ENCODE measurements around the gene UGT1A6. TPM values are rescaled to one million over a fixed set of nuclear protein-coding genes. Genes with fewer than 3 reads are reported as not detected.

The UGT1A6 gene
- total RNA-seq, 1 donor from 2014 or later: not detected

GRCh38 chr2:233811087-233811486 is 118.4 kb downstream of the UGT1A6 start:
- H3K4me3 Mint-ChIP-seq (ENCODE audit: low read depth): no peak overlapping the region
- no peak overlapping the region for H3K27ac Mint-ChIP-seq
- H3K9me3 Mint-ChIP-seq (ENCODE audit: low read depth): no peaks in the 10 kb centered on the region
- no peaks in the 10 kb centered on the region for H3K4me1 Mint-ChIP-seq (ENCODE audit: low read depth)
- no peak for TF ChIP-seq CTCF (IDR thresholded peaks at IDR 0.05; ENCODE audit: unreplicated experiment)
- no peak for DNase-seq (ENCODE audit: low spot score, unreplicated experiment)
- H3K36me3 Mint-ChIP-seq (ENCODE audit: insufficient read depth): no peaks in the 10 kb centered on the region
- peaks cover 4% of the 10 kb centered on the region for H3K27me3 Mint-ChIP-seq

GRCh38 chr2:233811732-233812131 is 119.0 kb downstream of the UGT1A6 start:
- no peak for TF ChIP-seq CTCF (IDR thresholded peaks at IDR 0.05; ENCODE audit: unreplicated experiment)
- H3K27ac Mint-ChIP-seq: no peak overlapping the region
- no peak for DNase-seq (ENCODE audit: low spot score, unreplicated experiment)
- H3K27me3 Mint-ChIP-seq: peaks cover 4% of the 10 kb centered on the region
- no peak overlapping the region for H3K4me3 Mint-ChIP-seq (ENCODE audit: low read depth)
- H3K36me3 Mint-ChIP-seq (ENCODE audit: insufficient read depth): no peaks in the 10 kb centered on the region
- H3K4me1 Mint-ChIP-seq (ENCODE audit: low read depth): no peaks in the 10 kb centered on the region
- H3K9me3 Mint-ChIP-seq (ENCODE audit: low read depth): no peaks in the 10 kb centered on the region

GRCh38 chr2:233813236-233814055 is 120.8 kb downstream of the UGT1A6 start:
- no peak for TF ChIP-seq CTCF (IDR thresholded peaks at IDR 0.05; ENCODE audit: unreplicated experiment)
- Mint-ChIP-seq H3K4me3 (ENCODE audit: low read depth) (no peak overlapping the region), H3K4me1 (ENCODE audit: low read depth) (no peaks in the 10 kb centered on the region), H3K27ac (no peak overlapping the region), H3K36me3 (ENCODE audit: insufficient read depth) (no peaks in the 10 kb centered on the region), H3K27me3 (peaks cover 4% of the 10 kb centered on the region), H3K9me3 (ENCODE audit: low read depth) (no peaks in the 10 kb centered on the region)
- DNase-seq (ENCODE audit: low spot score, unreplicated experiment): no peak

DNA sequence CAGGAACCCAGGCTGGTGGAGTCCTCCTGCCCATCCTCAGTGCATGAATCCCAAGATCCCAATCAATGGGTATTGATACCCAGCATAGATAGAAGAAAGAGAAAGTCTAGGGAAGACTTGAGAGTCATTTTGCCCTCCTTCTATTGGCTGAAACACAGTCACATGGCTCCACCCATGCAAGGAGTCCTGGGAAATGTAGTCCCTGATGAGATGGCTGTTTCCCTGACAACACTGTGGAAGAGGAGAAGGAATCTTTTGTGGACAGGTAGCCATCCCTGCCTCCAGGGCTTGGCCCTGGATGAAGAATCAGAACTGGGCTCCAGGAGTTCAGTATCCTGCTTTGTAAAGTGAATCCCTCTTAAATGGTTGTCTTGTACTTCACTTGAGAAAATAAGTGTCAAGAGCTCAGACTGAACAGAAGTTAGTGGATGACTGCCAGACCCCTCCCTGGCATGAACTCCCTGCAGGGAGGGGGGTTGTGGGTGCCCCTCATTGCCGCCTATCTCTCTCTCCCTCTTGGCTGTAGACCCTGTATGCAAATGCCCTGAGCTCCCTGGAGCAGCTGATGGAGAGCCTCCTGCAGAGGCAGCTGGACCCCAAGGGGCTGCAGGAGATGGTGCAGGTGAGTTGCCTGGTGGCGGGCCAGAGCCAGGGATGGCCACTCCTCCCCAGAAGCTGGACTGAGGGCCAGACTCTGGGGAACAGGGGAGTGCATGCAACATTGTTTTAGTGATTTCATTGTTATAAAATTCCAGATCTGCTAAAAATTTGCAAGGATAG is 121.6 kb downstream of the UGT1A6 start:
- Mint-ChIP-seq H3K27ac (no peak overlapping the region), H3K27me3 (peaks cover 4% of the 10 kb centered on the region), H3K36me3 (ENCODE audit: insufficient read depth) (no peaks in the 10 kb centered on the region), H3K4me3 (ENCODE audit: low read depth) (no peak overlapping the region), H3K9me3 (ENCODE audit: low read depth) (no peaks in the 10 kb centered on the region), H3K4me1 (ENCODE audit: low read depth) (no peaks in the 10 kb centered on the region)
- DNase-seq (ENCODE audit: low spot score, unreplicated experiment): no peak
- no peak for TF ChIP-seq CTCF (IDR thresholded peaks at IDR 0.05; ENCODE audit: unreplicated experiment)

GRCh38 chr2:233815861-233816260 is 123.2 kb downstream of the UGT1A6 start:
- Mint-ChIP-seq H3K36me3 (ENCODE audit: insufficient read depth) (no peaks in the 10 kb centered on the region), H3K4me3 (ENCODE audit: low read depth) (no peak overlapping the region), H3K27me3 (no peaks in the 10 kb centered on the region), H3K4me1 (ENCODE audit: low read depth) (no peaks in the 10 kb centered on the region), H3K27ac (no peak overlapping the region), H3K9me3 (ENCODE audit: low read depth) (no peaks in the 10 kb centered on the region)
- no peak for DNase-seq (ENCODE audit: low spot score, unreplicated experiment)
- no peak for TF ChIP-seq CTCF (IDR thresholded peaks at IDR 0.05; ENCODE audit: unreplicated experiment)

Measured in progenitor cell of endocrine pancreas (in vitro differentiated cells).